GM23248 (cell line): ENCODE results near the gene CAB39. TPM values are rescaled to one million over a fixed set of nuclear protein-coding genes. Genes with fewer than 3 reads are reported as not detected.

ENCODE experiments used
- DNase-seq: peaks from one replicate; pipeline ENCODE4 v3.0.0-alpha.2; 2015
- H2AFZ ChIP-seq: fragments of 200-600 bp; sonication (generic); 2 replicates; pipeline ENCODE4 v1.6.1; 2016; ENCODE audit warnings: antibody characterized with exemption
- H3F3A ChIP-seq: fragments of 200-600 bp; sonication (generic); 2 replicates; pipeline ENCODE4 v1.6.1; 2016; ENCODE audit warnings: mild to moderate bottlenecking, antibody characterized with exemption, mixed run types; ENCODE audit not compliant: insufficient read depth
- H3K27ac ChIP-seq: fragments of 200-600 bp; sonication (generic); 2 replicates; pipeline ENCODE4 v1.5.1; 2016; ENCODE audit warnings: mild to moderate bottlenecking
- H3K27me3 ChIP-seq: fragments of 200-600 bp; sonication (generic); replicated peaks from 2 replicates; pipeline ENCODE4 v1.6.1; 2016; ENCODE audit warnings: mild to moderate bottlenecking; ENCODE audit not compliant: insufficient read depth
- H3K36me3 ChIP-seq: fragments of 200-600 bp; sonication (generic); 2 replicates; pipeline ENCODE4 v1.6.1; 2016; ENCODE audit warnings: low read depth, mild to moderate bottlenecking
- H3K4me1 ChIP-seq: fragments of 200-600 bp; sonication (generic); 2 replicates; pipeline ENCODE4 v1.6.1; 2016; ENCODE audit warnings: mild to moderate bottlenecking; ENCODE audit not compliant: insufficient read depth
- H3K4me2 ChIP-seq: fragments of 200-600 bp; sonication (generic); one replicate; pipeline ENCODE4 v1.6.1; 2016; ENCODE audit warnings: mild to moderate bottlenecking; ENCODE audit not compliant: unreplicated experiment
- H3K4me3 ChIP-seq: fragments of 200-600 bp; sonication (generic); 2 replicates; pipeline ENCODE4 v1.5.1; 2016; ENCODE audit warnings: mild to moderate bottlenecking
- H3K79me2 ChIP-seq: fragments of 200-600 bp; sonication (generic); 2 replicates; pipeline ENCODE4 v1.6.1; 2016; ENCODE audit warnings: mild to moderate bottlenecking; ENCODE audit not compliant: insufficient read depth
- H3K9ac ChIP-seq: fragments of 200-600 bp; sonication (generic); 2 replicates; pipeline ENCODE4 v1.6.1; 2016; ENCODE audit warnings: mild to moderate bottlenecking
- H3K9me2 ChIP-seq: fragments of 200-600 bp; sonication (generic); 2 replicates; pipeline ENCODE4 v1.6.1; 2016; ENCODE audit warnings: mixed run types, mild to moderate bottlenecking, moderate library complexity; ENCODE audit not compliant: insufficient read depth
- H3K9me3 ChIP-seq: fragments of 200-600 bp; sonication (generic); one replicate; pipeline ENCODE4 v1.6.1; 2017; ENCODE audit warnings: low read depth
- H4K20me1 ChIP-seq: fragments of 200-600 bp; sonication (generic); 2 replicates; pipeline ENCODE4 v1.6.0; 2016; ENCODE audit not compliant: insufficient read depth
- EZH2 ChIP-seq: fragments of 200-600 bp; sonication (generic); IDR thresholded peaks from 2 replicates; pipeline ENCODE4 v1.6.1; 2018; ENCODE audit warnings: antibody characterized with exemption, mild to moderate bottlenecking; ENCODE audit not compliant: insufficient read depth, poor library complexity, severe bottlenecking
- EZH2phosphoT487 ChIP-seq: fragments of 200-600 bp; sonication (generic); IDR thresholded peaks from 2 replicates; pipeline ENCODE4 v1.6.1; 2018; ENCODE audit warnings: antibody characterized with exemption, moderate library complexity, mild to moderate bottlenecking, low read depth; ENCODE audit not compliant: insufficient read depth
- WGBS, 2 experiments: methylation state at CpG; one replicate each; pipeline ENCODE4 v1.1.6; 2015 to 2017; ENCODE audit warnings: low lambda C conversion rate in 2 of 2, low coverage in 1 of 2; ENCODE audit errors: missing lambda C conversion rate in 2 of 2; 5-methylcytosine and 5-hydroxymethylcytosine counted together
- in situ Hi-C: fragments of 300-500 bp; cut with MboI; formaldehyde crosslinking; loops from 2 replicates; pipeline ENCODE4 v1.15.0; 2020
- polyA plus RNA-seq: library from polyadenylated mRNA; unstranded; fragments of >200 nt; fragmentation: Nextera tagmentation; extraction: Ambion mirVana; gene quantifications from 2 replicates; pipeline ENCODE4 v1.2.1, GENCODE V29; 2016
- total RNA-seq: library from RNA; depleted of rRNA; stranded (reverse); fragments of >200 nt; shearing (Covaris generic); gene quantifications from 2 replicates; pipeline ENCODE4 v1.2.3, GENCODE V29; 2014

CAB39 gene
- total and polyA plus RNA-seq, 2 experiments from 2014 or later = 22.7 to 52.1 TPM

- H3K9me3 ChIP-seq = no peaks in the 10 kb centered on the region
- H3K4me3 ChIP-seq = no peak overlapping the region
- H2AFZ ChIP-seq = no peak overlapping the region
- WGBS, 2 experiments = 92 to 94% methylated on average over 8 of the region's 8 CpGs
- H3K27me3 ChIP-seq = no peaks in the 10 kb centered on the region
- no peak for DNase-seq
- H3K4me1 ChIP-seq = peaks cover 11% of the 10 kb centered on the region
- no peaks in the 10 kb centered on the region for H4K20me1 ChIP-seq
- no peaks in the 10 kb centered on the region for H3K9me2 ChIP-seq
- no peaks in the 10 kb centered on the region for H3K79me2 ChIP-seq
- TF ChIP-seq EZH2 = no peak
- no peak for TF ChIP-seq EZH2phosphoT487
- H3F3A ChIP-seq = peaks cover 8% of the 10 kb centered on the region; the same call in 1 of the 2 replicates
- no peak overlapping the region for H3K9ac ChIP-seq
- no peak overlapping the region for H3K4me2 ChIP-seq
- H3K27ac ChIP-seq = no peak overlapping the region
- in situ Hi-C loops = no loop called here
- H3K36me3 ChIP-seq = no peaks in the 10 kb centered on the region
These were observed 46.2 kb upstream of the CAB39 start for GRCh38 chr2:230666446-230666845.

- Histone ChIP-seq H3K9ac (no peak overlapping the region), H2AFZ (no peak overlapping the region; the same call in 1 of the 2 replicates), H3K27me3 (no peaks in the 10 kb centered on the region), H3K4me2 (no peak overlapping the region), H4K20me1 (no peaks in the 10 kb centered on the region), H3K27ac (no peak overlapping the region), H3K4me3 (no peak overlapping the region), H3K79me2 (no peaks in the 10 kb centered on the region), H3K36me3 (no peaks in the 10 kb centered on the region), H3F3A (peaks cover 11% of the 10 kb centered on the region; the same call in 1 of the 2 replicates), H3K9me3 (no peaks in the 10 kb centered on the region), H3K4me1 (peaks cover 11% of the 10 kb centered on the region), H3K9me2 (no peaks in the 10 kb centered on the region)
- in situ Hi-C loops = no loop called here
- TF ChIP-seq EZH2 (no peak), EZH2phosphoT487 (no peak)
- DNase-seq = peak; percentile 42
- WGBS, 2 experiments = 52 to 55% methylated on average over 9 of the region's 9 CpGs
These were observed 45.5 kb upstream of the CAB39 start for GRCh38 chr2:230666885-230667712.

- H3K27ac ChIP-seq = no peak overlapping the region
- H3F3A ChIP-seq = peaks cover 11% of the 10 kb centered on the region; the same call in 1 of the 2 replicates
- no peak overlapping the region for H3K9ac ChIP-seq
- no peaks in the 10 kb centered on the region for H3K36me3 ChIP-seq
- H3K9me3 ChIP-seq = no peaks in the 10 kb centered on the region
- in situ Hi-C loops = no loop called here
- H3K4me1 ChIP-seq = peaks cover 11% of the 10 kb centered on the region
- H3K79me2 ChIP-seq = no peaks in the 10 kb centered on the region
- DNase-seq = no peak
- WGBS, 2 experiments = 80 to 81% methylated on average over 12 of the region's 12 CpGs
- no peaks in the 10 kb centered on the region for H3K9me2 ChIP-seq
- H3K27me3 ChIP-seq = 0 out of 2 replicates have a peak, but pooled peaks cover 9% of the 10 kb centered on the region
- H3K4me3 ChIP-seq = no peak overlapping the region
- no peak overlapping the region for H2AFZ ChIP-seq
- H4K20me1 ChIP-seq = no peaks in the 10 kb centered on the region
- H3K4me2 ChIP-seq = no peak overlapping the region
- TF ChIP-seq EZH2 = no peak
- TF ChIP-seq EZH2phosphoT487 = no peak
These were observed 44.3 kb upstream of the CAB39 start for GRCh38 chr2:230668184-230668938.

- H3K27ac ChIP-seq = no peak overlapping the region
- 0 out of 2 replicates have a peak, but pooled peaks cover 9% of the 10 kb centered on the region for H3K27me3 ChIP-seq
- H3K36me3 ChIP-seq = no peaks in the 10 kb centered on the region
- peaks cover 11% of the 10 kb centered on the region for H3K4me1 ChIP-seq
- WGBS, 2 experiments = 98% methylated on average over 2 of the region's 2 CpGs
- peaks cover 11% of the 10 kb centered on the region; the same call in 1 of the 2 replicates for H3F3A ChIP-seq
- in situ Hi-C loops = no loop called here
- H3K79me2 ChIP-seq = no peaks in the 10 kb centered on the region
- no peaks in the 10 kb centered on the region for H3K9me2 ChIP-seq
- H3K9me3 ChIP-seq = no peaks in the 10 kb centered on the region
- no peak overlapping the region for H3K4me2 ChIP-seq
- H3K9ac ChIP-seq = no peak overlapping the region
- no peaks in the 10 kb centered on the region for H4K20me1 ChIP-seq
- TF ChIP-seq EZH2phosphoT487 = no peak
- TF ChIP-seq EZH2 = no peak
- H3K4me3 ChIP-seq = no peak overlapping the region
- no peak overlapping the region for H2AFZ ChIP-seq
- DNase-seq = no peak
These were observed 43.7 kb upstream of the CAB39 start for GRCh38 chr2:230668939-230669303.
